Measurements from ENCODE around the gene URB1. TPM values are rescaled to one million over a fixed set of nuclear protein-coding genes. Genes with fewer than 3 reads are reported as not detected.

Gene URB1
- total RNA-seq, 1 experiment from 2014 or later: 18.1 TPM

DNA sequence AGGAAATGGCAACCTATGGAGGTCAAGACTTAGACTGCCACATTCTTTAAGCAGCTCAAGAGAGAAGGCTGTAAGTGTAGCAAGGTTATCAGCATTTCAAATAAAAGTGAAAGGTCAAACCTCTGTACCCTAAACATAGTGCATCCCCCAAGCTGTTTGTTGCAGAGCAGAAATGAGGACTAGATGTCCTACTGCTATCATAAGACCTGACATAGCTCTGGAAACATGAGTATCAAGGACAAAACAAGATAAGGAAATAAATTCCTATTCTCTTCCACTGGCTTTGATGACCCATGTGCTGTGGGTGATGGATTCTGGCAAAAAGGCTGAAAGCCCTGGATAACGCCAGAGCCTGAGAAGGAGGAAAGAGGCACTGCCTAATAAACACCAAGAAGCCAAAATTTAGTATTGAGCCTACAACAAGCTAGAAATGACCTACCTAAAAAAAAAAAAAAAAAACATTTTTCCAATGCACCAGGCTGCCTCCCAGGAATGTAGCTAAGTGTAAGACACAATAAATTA, 35.9 kb downstream of the URB1 start:
- no TSS peak for BruUV-seq (replicated peaks)
- Histone ChIP-seq H3K36me3 (ENCODE audit: control insufficient read depth, insufficient read depth, low read length) (peaks cover 20% of the 10 kb centered on the region), H3K27ac (ENCODE audit: low read length) (no peak overlapping the region), H3K4me1 (ENCODE audit: control insufficient read depth, insufficient read depth, low read length) (no peaks in the 10 kb centered on the region), H3K27me3 (ENCODE audit: control insufficient read depth, insufficient read depth, low read length) (no peaks in the 10 kb centered on the region), H3K9me3 (ENCODE audit: control insufficient read depth, insufficient read depth, low read depth, low read length) (no peaks in the 10 kb centered on the region), H3K4me3 (ENCODE audit: low read depth in 2 of 2, low read length in 2 of 2) (no peak overlapping the region)
- intact Hi-C loops (cut with micrococcal nuclease; ENCODE audit: unreplicated experiment) (no loop called here), in situ Hi-C loops (cut with HindIII; ENCODE audit: low pct_unique_long_range_greater_than_20kb, low sequenced_read_pairs) (no loop called here)
- TF ChIP-seq, protein P1, sequence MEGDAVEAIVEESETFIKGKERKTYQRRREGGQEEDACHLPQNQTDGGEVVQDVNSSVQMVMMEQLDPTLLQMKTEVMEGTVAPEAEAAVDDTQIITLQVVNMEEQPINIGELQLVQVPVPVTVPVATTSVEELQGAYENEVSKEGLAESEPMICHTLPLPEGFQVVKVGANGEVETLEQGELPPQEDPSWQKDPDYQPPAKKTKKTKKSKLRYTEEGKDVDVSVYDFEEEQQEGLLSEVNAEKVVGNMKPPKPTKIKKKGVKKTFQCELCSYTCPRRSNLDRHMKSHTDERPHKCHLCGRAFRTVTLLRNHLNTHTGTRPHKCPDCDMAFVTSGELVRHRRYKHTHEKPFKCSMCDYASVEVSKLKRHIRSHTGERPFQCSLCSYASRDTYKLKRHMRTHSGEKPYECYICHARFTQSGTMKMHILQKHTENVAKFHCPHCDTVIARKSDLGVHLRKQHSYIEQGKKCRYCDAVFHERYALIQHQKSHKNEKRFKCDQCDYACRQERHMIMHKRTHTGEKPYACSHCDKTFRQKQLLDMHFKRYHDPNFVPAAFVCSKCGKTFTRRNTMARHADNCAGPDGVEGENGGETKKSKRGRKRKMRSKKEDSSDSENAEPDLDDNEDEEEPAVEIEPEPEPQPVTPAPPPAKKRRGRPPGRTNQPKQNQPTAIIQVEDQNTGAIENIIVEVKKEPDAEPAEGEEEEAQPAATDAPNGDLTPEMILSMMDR (IDR thresholded peaks at IDR 0.05): no peak
- TF ChIP-seq SIN3A (IDR thresholded peaks at IDR 0.05; ENCODE audit: borderline replicate concordance, insufficient read depth, low read depth, low read length) (no peak), POLR2AphosphoS5 (IDR thresholded peaks at IDR 0.05; ENCODE audit: low read depth, low read length) (no peak), TCF7L2 (IDR thresholded peaks at IDR 0.05; ENCODE audit: low read depth, low read length) (no peak)
- TF ChIP-seq, protein P2, sequence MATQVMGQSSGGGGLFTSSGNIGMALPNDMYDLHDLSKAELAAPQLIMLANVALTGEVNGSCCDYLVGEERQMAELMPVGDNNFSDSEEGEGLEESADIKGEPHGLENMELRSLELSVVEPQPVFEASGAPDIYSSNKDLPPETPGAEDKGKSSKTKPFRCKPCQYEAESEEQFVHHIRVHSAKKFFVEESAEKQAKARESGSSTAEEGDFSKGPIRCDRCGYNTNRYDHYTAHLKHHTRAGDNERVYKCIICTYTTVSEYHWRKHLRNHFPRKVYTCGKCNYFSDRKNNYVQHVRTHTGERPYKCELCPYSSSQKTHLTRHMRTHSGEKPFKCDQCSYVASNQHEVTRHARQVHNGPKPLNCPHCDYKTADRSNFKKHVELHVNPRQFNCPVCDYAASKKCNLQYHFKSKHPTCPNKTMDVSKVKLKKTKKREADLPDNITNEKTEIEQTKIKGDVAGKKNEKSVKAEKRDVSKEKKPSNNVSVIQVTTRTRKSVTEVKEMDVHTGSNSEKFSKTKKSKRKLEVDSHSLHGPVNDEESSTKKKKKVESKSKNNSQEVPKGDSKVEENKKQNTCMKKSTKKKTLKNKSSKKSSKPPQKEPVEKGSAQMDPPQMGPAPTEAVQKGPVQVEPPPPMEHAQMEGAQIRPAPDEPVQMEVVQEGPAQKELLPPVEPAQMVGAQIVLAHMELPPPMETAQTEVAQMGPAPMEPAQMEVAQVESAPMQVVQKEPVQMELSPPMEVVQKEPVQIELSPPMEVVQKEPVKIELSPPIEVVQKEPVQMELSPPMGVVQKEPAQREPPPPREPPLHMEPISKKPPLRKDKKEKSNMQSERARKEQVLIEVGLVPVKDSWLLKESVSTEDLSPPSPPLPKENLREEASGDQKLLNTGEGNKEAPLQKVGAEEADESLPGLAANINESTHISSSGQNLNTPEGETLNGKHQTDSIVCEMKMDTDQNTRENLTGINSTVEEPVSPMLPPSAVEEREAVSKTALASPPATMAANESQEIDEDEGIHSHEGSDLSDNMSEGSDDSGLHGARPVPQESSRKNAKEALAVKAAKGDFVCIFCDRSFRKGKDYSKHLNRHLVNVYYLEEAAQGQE (IDR thresholded peaks at IDR 0.05; ENCODE audit: insufficient read depth in 1 of 2, low read depth in 2 of 2, low read length in 1 of 2): no peak
- no peak for DNase-seq (ENCODE audit: low read depth, low spot score)
- ATAC-seq: no peak
- ChIA-PET POLR2A (no interaction called here), CTCF (no interaction called here)

DNA sequence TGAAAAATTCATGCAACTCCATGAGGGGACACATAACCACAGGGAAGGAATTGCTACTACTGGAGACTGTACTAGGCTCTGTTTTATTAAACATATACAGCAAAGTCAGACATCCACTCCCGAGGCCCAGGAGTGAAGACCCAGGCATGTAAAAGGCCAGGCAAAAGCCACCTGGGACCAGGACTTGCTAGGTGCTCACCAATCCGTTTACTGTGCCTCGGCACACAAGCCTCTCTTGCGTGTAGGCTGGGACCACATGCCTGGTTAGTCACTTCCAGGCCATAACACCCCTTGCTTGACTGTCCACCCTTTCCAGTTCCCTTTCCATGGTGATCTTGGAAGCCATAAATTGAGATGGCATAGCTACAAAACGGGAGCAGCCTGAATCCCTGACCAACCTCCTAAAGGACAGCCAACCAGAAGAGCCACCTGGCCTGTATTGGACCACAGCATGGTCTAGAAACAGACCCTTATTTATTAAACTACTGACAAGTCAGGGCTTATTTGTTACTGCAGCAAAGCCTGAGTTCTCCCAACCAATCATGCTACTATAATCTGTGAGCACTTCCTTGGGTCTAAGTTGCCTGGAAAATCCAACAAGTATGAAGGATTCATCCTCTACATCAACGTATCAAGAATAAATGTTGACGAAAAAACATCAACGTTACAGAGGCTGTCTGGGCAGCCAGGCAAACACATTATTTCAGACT, 39.7 kb downstream of the URB1 start:
- Histone ChIP-seq H3K36me3 (ENCODE audit: control insufficient read depth, insufficient read depth, low read length) (peaks cover 11% of the 10 kb centered on the region), H3K4me1 (ENCODE audit: control insufficient read depth, insufficient read depth, low read length) (no peaks in the 10 kb centered on the region), H3K27ac (ENCODE audit: low read length) (no peak overlapping the region), H3K9me3 (ENCODE audit: control insufficient read depth, insufficient read depth, low read depth, low read length) (no peaks in the 10 kb centered on the region), H3K27me3 (ENCODE audit: control insufficient read depth, insufficient read depth, low read length) (no peaks in the 10 kb centered on the region), H3K4me3 (ENCODE audit: low read depth in 2 of 2, low read length in 2 of 2) (no peak overlapping the region)
- no peak for ATAC-seq
- DNase-seq (ENCODE audit: low read depth, low spot score): no peak
- no peak for TF ChIP-seq TCF7L2 (IDR thresholded peaks at IDR 0.05; ENCODE audit: low read depth, low read length)
- TF ChIP-seq, protein P1 (IDR thresholded peaks at IDR 0.05): no peak
- no peak for TF ChIP-seq SIN3A (IDR thresholded peaks at IDR 0.05; ENCODE audit: borderline replicate concordance, insufficient read depth, low read depth, low read length)
- no peak for TF ChIP-seq POLR2AphosphoS5 (IDR thresholded peaks at IDR 0.05; ENCODE audit: low read depth, low read length)
- TF ChIP-seq, protein P2 (IDR thresholded peaks at IDR 0.05; ENCODE audit: insufficient read depth in 1 of 2, low read depth in 2 of 2, low read length in 1 of 2): no peak
- in situ Hi-C loops (cut with HindIII; ENCODE audit: low pct_unique_long_range_greater_than_20kb, low sequenced_read_pairs) (no loop called here), intact Hi-C loops (cut with micrococcal nuclease; ENCODE audit: unreplicated experiment) (no loop called here)
- no TSS peak for BruUV-seq (replicated peaks)
- ChIA-PET POLR2A (no interaction called here), CTCF (no interaction called here)
